Mesodermal cell (in vitro differentiated cells): ENCODE measurements around the gene TOB1.

Experiments used
- H3K27ac ChIP-seq: 2 replicates; pipeline ENCODE4 v1.7.0; 2013; ENCODE audit warnings: mild to moderate bottlenecking, low read depth, low read length, moderate library complexity; ENCODE audit not compliant: severe bottlenecking
- H3K36me3 ChIP-seq: 2 replicates; pipeline ENCODE4 v1.7.1; 2013; ENCODE audit warnings: mild to moderate bottlenecking, low read length, moderate library complexity; ENCODE audit not compliant: control insufficient read depth, insufficient read depth
- H3K4me1 ChIP-seq: one replicate; pipeline ENCODE4 v1.7.1; 2013; ENCODE audit warnings: mild to moderate bottlenecking, low read length; ENCODE audit not compliant: insufficient read depth, control insufficient read depth, poor library complexity, severe bottlenecking
- H3K4me3 ChIP-seq: 2 replicates; pipeline ENCODE4 v1.7.0; 2013; ENCODE audit warnings: low read length, control low read depth, mild to moderate bottlenecking; ENCODE audit not compliant: insufficient read depth, poor library complexity, severe bottlenecking; ENCODE audit errors: extremely low read depth
- H3K9me3 ChIP-seq: 2 replicates; pipeline ENCODE4 v1.7.1; 2013; ENCODE audit warnings: mild to moderate bottlenecking, low read length, moderate library complexity; ENCODE audit not compliant: control insufficient read depth
- WGBS, 2 experiments: methylation state at CpG; one replicate each; pipeline ENCODE4 v1.1.5; 2013; ENCODE audit warnings: missing lambda C conversion rate in 2 of 2; ENCODE audit not compliant: insufficient coverage in 2 of 2; 5-methylcytosine and 5-hydroxymethylcytosine counted together

Gene TOB1

GRCh38 chr17:50835301-50836234 lies 30.6 kb downstream of the TOB1 start, which contains the start of gene WFIKKN2:
Gene WFIKKN2 (plus strand): TSS chr17:50835586. CDS start chr17:50835938, 352 bp downstream.
- Histone ChIP-seq H3K4me3 (no peak within 1 kb of the TSS), H3K9me3 (no peaks in the 10 kb centered on the region), H3K4me1 (peaks cover 23% of the 10 kb centered on the region), H3K36me3 (no peaks in the 10 kb centered on the region), H3K27ac (peak within 1 kb of the TSS; percentile 10)
- WGBS, 2 experiments, result 80 to 84% methylated on average over 35 to 37 of the region's 39 CpGs

DNA sequence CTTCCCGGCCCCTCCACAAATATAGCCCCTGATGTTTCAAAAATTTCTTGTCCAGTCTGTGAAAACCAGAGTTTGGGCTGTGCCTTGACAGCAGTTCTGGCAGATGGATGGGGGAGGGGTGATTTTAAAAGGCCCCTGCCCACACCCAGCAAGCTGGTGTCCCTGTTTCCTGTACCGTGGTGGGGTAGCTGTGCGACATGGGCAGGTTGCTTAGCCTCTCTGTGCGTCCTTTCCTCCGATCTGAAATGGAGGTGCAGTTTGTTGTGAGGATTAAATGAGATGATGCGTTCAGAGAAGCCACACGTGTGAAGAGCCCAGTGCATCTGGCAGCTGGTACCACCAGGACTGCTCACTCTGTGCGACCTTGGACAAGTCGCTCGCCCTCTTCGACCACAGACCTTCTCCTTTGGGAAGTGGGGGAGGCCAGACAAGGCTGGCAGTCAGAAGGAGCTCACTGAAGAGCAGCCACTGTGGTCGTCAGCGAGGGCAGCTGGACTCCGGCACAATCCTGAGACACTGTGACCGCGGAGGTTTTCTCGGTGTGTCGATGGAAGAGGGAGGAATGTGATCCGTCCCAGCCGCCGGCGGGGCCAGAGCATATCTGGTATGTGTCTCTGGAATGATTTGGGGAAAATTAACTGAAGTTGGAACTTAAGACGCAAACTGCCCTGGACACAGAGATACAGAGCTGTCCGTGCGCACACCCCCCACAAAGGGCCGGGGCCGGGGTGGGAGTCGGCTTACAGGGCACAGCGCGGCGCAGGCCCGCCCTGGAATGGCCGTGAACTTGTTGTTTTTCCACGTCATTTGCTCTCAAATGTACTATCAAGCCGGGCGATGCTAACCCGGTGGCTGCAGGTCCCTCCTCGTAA lies 31.5 kb downstream of the TOB1 start:
- Histone ChIP-seq H3K36me3 (no peaks in the 10 kb centered on the region), H3K9me3 (no peaks in the 10 kb centered on the region), H3K4me1 (peaks cover 23% of the 10 kb centered on the region), H3K27ac (no peak overlapping the region), H3K4me3 (no peak overlapping the region)
- 83 to 84% methylated on average over 29 to 37 of the region's 38 CpGs for WGBS, 2 experiments

DNA sequence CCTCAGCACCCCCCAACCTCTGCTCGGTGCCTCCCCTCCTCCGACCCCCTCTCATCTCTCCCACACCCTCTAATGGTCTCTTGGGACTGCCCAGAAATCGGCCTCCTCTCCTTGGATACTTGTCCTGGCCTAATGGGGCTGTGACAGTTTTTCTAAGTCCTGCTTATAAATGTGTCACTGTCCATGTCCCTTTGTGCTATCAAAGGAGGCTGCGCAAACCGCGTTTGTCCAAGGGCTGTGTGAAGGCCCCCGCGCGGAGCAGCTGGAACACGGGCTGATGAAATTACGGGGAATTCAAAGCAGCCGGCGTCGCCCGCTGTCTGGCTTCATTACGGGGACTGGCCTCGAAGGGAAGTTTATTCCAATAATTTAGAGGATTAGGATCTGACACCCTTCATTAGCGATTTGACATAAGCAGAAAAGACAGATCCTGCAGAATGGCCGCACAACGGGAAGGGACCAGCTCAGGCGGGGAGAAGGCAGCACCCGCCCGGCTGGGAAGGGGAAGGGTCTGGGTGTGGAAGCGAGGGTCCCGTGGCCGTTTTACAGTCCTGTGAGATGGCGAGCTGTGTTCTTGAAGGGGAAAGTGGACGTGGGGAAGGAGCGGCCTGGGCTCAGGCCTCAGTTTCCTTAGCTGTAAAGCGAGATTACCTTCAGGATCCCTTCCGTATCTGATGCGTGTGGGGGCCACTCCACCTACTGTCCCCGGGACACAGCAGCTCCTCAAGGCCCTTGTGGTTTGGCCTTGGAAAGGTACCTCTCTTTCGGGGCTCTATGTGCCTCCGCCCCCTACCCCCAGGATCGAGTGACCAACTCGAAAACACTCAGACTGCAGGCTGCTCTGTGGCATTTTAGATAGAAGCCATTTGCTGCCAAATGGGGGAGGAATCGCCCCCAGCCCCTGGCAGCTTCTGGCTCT lies 32.4 kb downstream of the TOB1 start:
- Histone ChIP-seq H3K4me3 (no peak overlapping the region), H3K27ac (no peak overlapping the region), H3K36me3 (no peaks in the 10 kb centered on the region), H3K9me3 (no peaks in the 10 kb centered on the region), H3K4me1 (peaks cover 28% of the 10 kb centered on the region)
- 93% methylated on average over 37 of the region's 38 CpGs for WGBS, 2 experiments

- peaks cover 28% of the 10 kb centered on the region for H3K4me1 ChIP-seq
- WGBS, 2 experiments, result 73 to 86% methylated on average over 6 to 11 of the region's 13 CpGs
These were observed 33.2 kb downstream of the TOB1 start for GRCh38 chr17:50832864-50833381.

DNA sequence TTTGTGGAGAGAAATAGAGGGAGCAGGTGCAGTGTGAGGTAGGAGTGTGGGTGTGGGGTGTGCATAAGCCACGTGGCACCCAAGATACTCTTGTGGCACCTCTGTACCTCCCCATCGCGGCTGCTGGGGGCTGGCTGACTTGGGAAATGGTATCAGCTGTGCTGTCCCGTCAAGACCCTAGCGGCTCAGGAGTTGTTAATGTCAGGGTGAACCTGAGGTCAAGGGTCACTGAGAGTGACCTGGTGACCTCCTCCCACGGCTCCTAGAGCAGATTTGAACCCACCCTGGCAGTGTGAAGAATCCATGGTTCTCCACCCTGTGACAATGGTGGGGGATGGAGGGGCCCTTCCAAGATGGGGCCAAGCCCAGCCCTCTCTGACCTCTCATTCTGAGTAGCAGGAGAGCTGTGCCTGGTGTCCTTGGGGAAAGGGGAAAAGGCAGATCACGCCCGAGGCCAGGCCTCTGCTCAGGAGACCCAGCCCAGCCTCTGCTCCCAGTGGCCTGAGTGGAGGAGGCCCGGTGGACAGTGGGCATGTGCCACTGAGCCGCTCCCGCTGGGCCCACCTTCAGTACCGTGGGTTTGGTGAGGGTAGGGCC lies 33.8 kb downstream of the TOB1 start:
- no peak overlapping the region for H3K4me3 ChIP-seq
- WGBS, 2 experiments, result 92 to 97% methylated on average over 9 to 12 of the region's 12 CpGs
- H3K36me3 ChIP-seq, result no peaks in the 10 kb centered on the region
- H3K9me3 ChIP-seq, result no peaks in the 10 kb centered on the region
- H3K4me1 ChIP-seq, result peaks cover 28% of the 10 kb centered on the region
- H3K27ac ChIP-seq, result no peak overlapping the region

More at GRCh38 chr17:50832864-50833381, 33.2 kb downstream of the TOB1 start:
- Histone ChIP-seq H3K27ac (no peak overlapping the region), H3K36me3 (no peaks in the 10 kb centered on the region), H3K4me3 (no peak overlapping the region), H3K9me3 (no peaks in the 10 kb centered on the region)

DNA sequence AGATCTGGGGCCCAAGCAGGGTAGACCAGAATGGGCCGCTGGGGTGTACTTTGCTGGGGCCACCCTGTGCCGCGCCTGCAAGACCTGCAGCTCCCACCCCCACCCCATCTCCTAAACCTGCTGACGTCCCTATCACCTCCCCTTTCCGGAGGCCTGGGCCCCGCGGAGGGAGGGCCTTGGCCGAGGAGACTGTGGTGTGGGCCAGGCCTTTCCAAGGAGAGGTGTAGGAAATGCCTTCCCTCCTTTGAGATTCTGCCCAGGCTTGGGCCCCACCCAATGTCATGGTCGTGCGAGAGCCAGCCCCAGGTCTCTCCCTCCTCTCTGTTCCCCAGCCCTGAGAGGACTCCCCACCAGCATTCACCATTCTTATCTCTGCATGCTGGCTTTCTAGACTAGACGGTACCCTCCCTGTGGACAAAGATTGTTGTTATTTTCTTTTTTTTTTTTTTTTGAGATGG lies 34.7 kb downstream of the TOB1 start:
- no peaks in the 10 kb centered on the region for H3K9me3 ChIP-seq
- no peaks in the 10 kb centered on the region for H3K36me3 ChIP-seq
- WGBS, 2 experiments, result 53 to 54% methylated on average over 3 to 6 of the region's 11 CpGs
- no peak overlapping the region for H3K27ac ChIP-seq
- no peak overlapping the region for H3K4me3 ChIP-seq
- H3K4me1 ChIP-seq, result peaks cover 28% of the 10 kb centered on the region

DNA sequence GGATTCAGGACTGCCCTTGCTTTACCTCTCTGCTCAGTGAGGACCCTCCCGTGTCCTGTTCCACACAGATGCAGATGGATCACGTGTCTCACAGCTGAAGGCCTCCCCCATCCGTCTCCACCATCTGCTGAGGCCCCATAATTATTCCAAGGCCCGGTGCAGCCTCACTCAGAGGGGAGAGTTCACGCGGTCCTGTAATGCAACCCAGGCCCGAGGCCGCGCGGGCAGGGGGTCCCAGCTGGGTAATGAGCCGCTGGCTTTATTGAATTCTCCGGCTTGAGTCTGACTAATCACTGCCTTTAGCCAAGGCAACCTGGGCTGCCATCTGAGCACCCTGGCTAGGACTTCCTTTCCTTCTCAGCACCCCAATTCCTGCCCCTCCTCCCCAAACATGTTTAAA lies 35.2 kb downstream of the TOB1 start:
- no peak overlapping the region for H3K4me3 ChIP-seq
- H3K9me3 ChIP-seq, result no peaks in the 10 kb centered on the region
- WGBS, 2 experiments, result 43 to 48% methylated on average over 12 of the region's 12 CpGs
- H3K36me3 ChIP-seq, result no peaks in the 10 kb centered on the region
- peaks cover 28% of the 10 kb centered on the region for H3K4me1 ChIP-seq
- H3K27ac ChIP-seq, result no peak overlapping the region

GRCh38 chr17:50830352-50830751 lies 35.8 kb downstream of the TOB1 start:
- H3K27ac ChIP-seq, result no peak overlapping the region
- peaks cover 28% of the 10 kb centered on the region for H3K4me1 ChIP-seq
- WGBS, 2 experiments, result 88 to 94% methylated on average over 3 to 5 of the region's 5 CpGs

DNA sequence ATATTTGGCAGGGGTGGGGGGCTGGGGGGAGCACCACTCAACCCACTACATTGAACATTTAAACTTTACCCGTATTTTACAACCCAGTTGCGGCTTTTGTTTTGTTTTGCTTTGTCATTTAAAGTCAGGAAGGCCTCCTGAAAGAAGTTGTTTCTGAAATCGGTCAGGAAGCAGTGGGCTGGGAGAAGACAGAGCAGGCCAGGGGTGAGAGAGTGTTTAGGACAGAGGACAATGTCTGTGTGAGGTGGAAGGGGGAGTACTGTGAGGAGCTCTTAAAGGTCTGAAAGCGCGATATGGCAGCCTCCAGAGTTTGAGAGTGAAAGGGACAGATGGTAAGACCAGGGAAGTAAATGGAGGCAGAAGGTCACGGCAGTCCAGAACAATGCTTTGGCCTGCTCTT lies 36.8 kb downstream of the TOB1 start:
- no peak overlapping the region for H3K4me3 ChIP-seq
- peaks cover 19% of the 10 kb centered on the region for H3K4me1 ChIP-seq
- 64 to 67% methylated on average over 3 to 6 of the region's 6 CpGs for WGBS, 2 experiments
- no peaks in the 10 kb centered on the region for H3K9me3 ChIP-seq
- no peak overlapping the region for H3K27ac ChIP-seq
- H3K36me3 ChIP-seq, result no peaks in the 10 kb centered on the region

More at GRCh38 chr17:50830352-50830751, 35.8 kb downstream of the TOB1 start:
- Histone ChIP-seq H3K4me3 (no peak overlapping the region), H3K36me3 (no peaks in the 10 kb centered on the region), H3K9me3 (no peaks in the 10 kb centered on the region)
